T-cell (primary cell): ENCODE measurements around the gene SPATC1L. TPM values are rescaled to one million over a fixed set of nuclear protein-coding genes. Genes with fewer than 3 reads are reported as not detected.
"Not testable (repeated sequence)": the region's sequence is repeated elsewhere in the genome, so short reads cannot be mapped to it uniquely, and the experiment has no call there.

Experiments used
- ATAC-seq, 4 experiments: fragments of 200-7000 bp in 3 of 4; fragments of 150-1000 bp in 1 of 4; cut with Tn5 transposase; replicated peaks in 1 of 4; 1 replicate in 3 of 4; 2 replicates in 1 of 4; pipeline ENCODE4 v1.10.0; 2021; ENCODE audit warnings: moderate library complexity in 3 of 4, mild to moderate bottlenecking in 2 of 4, moderate number of reproducible peaks in 1 of 4
- CTCF ChIA-PET, 2 donors: fragments of 300-600 bp; sonication (Branson Sonifier 250); formaldehyde crosslinking; loops; one replicate each; lab custom pipeline; 2022; ENCODE audit warnings: antibody characterized with exemption in 2 of 2; lab: Charles Lee
- POLR2A ChIA-PET, 2 donors: fragments of 300-600 bp; sonication (Branson Sonifier 250); formaldehyde crosslinking; loops; one replicate each; lab custom pipeline; 2022; ENCODE audit warnings: antibody characterized with exemption in 2 of 2; lab: Charles Lee
- DNase-seq, 35 experiments: peaks; one replicate each; pipeline versions ENCODE4 v3.0.0 to v3.0.0-alpha.2; 2013 to 2023
- H3K27ac ChIP-seq: one replicate; pipeline ENCODE4 v1.5.1; 2013; ENCODE audit warnings: low read length
- H3K27me3 ChIP-seq, 2 experiments: replicated peaks in 1 of 2; 1 replicate in 1 of 2; 2 replicates in 1 of 2; pipeline versions ENCODE4 v1.6.1 to v1.7.0; 2013; ENCODE audit warnings: low read length in 1 of 2, mixed read lengths in 1 of 2; ENCODE audit not compliant: control insufficient read depth in 2 of 2, insufficient read depth in 2 of 2; ENCODE audit errors: extremely low read depth in 1 of 2
- H3K36me3 ChIP-seq, 2 donors: 1 replicate in 1 of 2; 2 replicates in 1 of 2; pipeline versions ENCODE4 v1.6.1 to v1.7.0; 2013; ENCODE audit warnings: low read length in 1 of 2; ENCODE audit not compliant: control insufficient read depth in 2 of 2, insufficient read depth in 1 of 2; ENCODE audit errors: extremely low read depth in 1 of 2
- H3K4me1 ChIP-seq, 2 experiments: 1 replicate in 1 of 2; 2 replicates in 1 of 2; pipeline versions ENCODE4 v1.6.1 to v1.7.0; 2013; ENCODE audit warnings: low read length in 2 of 2, mixed read lengths in 1 of 2; ENCODE audit not compliant: insufficient read depth in 2 of 2, control insufficient read depth in 1 of 2; ENCODE audit errors: extremely low read depth in 1 of 2
- H3K4me3 ChIP-seq, 2 donors: 1 replicate in 1 of 2; 2 replicates in 1 of 2; pipeline versions ENCODE4 v1.5.1 to v1.7.0; 2013; ENCODE audit warnings: mild to moderate bottlenecking in 2 of 2, low read length in 1 of 2, moderate library complexity in 1 of 2; ENCODE audit not compliant: control insufficient read depth in 1 of 2; ENCODE audit errors: extremely low read depth in 1 of 2
- H3K9me3 ChIP-seq: 2 replicates; pipeline ENCODE4 v1.7.0; 2013
- H3K27ac Mint-ChIP-seq, 2 donors: one replicate each; pipeline ENCODE4 v1.8.0; 2020 to 2021; ENCODE audit warnings: mild to moderate bottlenecking in 2 of 2, mixed read lengths in 2 of 2
- H3K27me3 Mint-ChIP-seq, 2 donors: one replicate each; pipeline ENCODE4 v1.8.0; 2021 to 2022; ENCODE audit warnings: mixed read lengths in 2 of 2
- H3K36me3 Mint-ChIP-seq: one replicate; pipeline ENCODE4 v1.8.0; 2021; ENCODE audit warnings: mixed read lengths
- H3K4me1 Mint-ChIP-seq, 3 donors: one replicate each; pipeline ENCODE4 v1.8.0; 2020 to 2022; ENCODE audit warnings: mixed read lengths in 3 of 3, mild to moderate bottlenecking in 1 of 3
- H3K4me3 Mint-ChIP-seq, 3 donors: one replicate each; pipeline ENCODE4 v1.8.0; 2020 to 2022; ENCODE audit warnings: mild to moderate bottlenecking in 3 of 3, mixed read lengths in 3 of 3, moderate library complexity in 3 of 3
- H3K9me3 Mint-ChIP-seq, 3 donors: one replicate each; pipeline ENCODE4 v1.8.0; 2020 to 2022; ENCODE audit warnings: mixed read lengths in 3 of 3
- WGBS: methylation state at CpG from one replicate; pipeline ENCODE4 v1.1.5; 2013; ENCODE audit warnings: missing lambda C conversion rate; ENCODE audit not compliant: insufficient coverage; 5-methylcytosine and 5-hydroxymethylcytosine counted together
- total RNA-seq, 35 experiments: library from RNA in 6 of 35; stranded (reverse) in 6 of 35; fragments of 120-200 nt in 1 of 35; gene quantifications; one replicate each; pipeline versions ENCODE4 v1.2.1 to v1.2.4 and lab custom pipeline; 2013 to 2026

The SPATC1L gene
- total RNA-seq, 5 donors from 2014 or later (not counting 1 experiment from before 2014, with no cell fraction given), result 1.4 to 22.8 (median 12.5) TPM

DNA sequence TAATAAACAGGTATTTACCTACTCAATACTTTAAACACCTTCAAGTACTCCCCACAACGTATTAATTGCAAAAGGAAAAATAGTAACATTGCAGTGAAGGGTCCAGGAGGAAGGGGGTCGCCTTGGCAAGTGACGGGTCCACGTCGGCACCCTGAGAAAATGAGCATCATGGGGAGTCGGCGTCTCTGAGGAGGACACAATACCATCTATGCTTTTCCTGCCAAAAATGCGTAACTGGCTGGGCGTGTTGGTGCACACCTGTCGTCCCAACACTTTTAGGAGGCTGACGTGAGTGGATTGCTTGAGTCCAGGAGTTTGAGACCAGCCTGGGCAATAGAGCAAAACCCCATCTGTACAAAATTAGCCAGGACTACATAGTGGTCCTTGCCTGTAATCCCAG, 36.2 kb downstream of the SPATC1L start:
- WGBS, result 88% methylated on average over 5 of the region's 11 CpGs
- H3K9me3 Mint-ChIP-seq, result no peaks in the 10 kb centered on the region
- Histone ChIP-seq H3K27me3 (peaks cover 0 to 19% of the 10 kb centered on the region in 2 experiments), H3K36me3 (no peaks in the 10 kb centered on the region), H3K9me3 (no peaks in the 10 kb centered on the region), H3K4me3 (no peak overlapping the region), H3K27ac (no peak overlapping the region), H3K4me1 (peaks cover 0 to 7% of the 10 kb centered on the region in 2 experiments)
- ChIA-PET POLR2A (no interaction called here), CTCF (no interaction called here)
- no peak overlapping the region for H3K4me3 Mint-ChIP-seq
- ATAC-seq (no peak), DNase-seq (no peak)
- H3K27ac Mint-ChIP-seq, result no peak overlapping the region
- H3K36me3 Mint-ChIP-seq, result no peaks in the 10 kb centered on the region
- H3K27me3 Mint-ChIP-seq, result no peaks in the 10 kb centered on the region
- H3K4me1 Mint-ChIP-seq, result peaks cover 7 to 10% (median 8%) of the 10 kb centered on the region in 3 donors

DNA sequence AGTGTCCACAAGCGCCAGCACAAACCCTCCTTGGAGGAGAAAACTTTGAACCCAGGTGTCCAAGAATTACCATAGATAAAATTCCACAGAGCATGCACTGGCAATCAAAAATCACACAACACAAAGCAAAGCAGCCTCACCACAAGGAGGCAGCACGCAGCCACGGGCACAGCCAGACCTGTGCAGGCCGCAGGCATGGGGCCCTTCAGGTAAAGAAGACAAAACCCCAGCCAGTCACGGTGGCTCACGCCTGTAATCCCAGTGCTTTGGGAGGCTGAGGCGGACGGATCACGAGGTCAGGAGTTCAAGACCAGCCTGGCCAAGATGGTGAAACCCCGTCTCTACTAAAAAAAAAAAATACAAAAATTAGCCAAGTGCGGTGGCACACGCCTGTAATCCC, 36.8 kb downstream of the SPATC1L start:
- H3K4me3 ChIP-seq, H3K27ac ChIP-seq, H3K9me3 ChIP-seq, H3K9me3 Mint-ChIP-seq, H3K27me3 Mint-ChIP-seq, H3K4me3 Mint-ChIP-seq, H3K4me1 ChIP-seq, H3K36me3 ChIP-seq, H3K27ac Mint-ChIP-seq, H3K36me3 Mint-ChIP-seq, POLR2A ChIA-PET: not testable (repeated sequence)
- ATAC-seq (peak in 1 of 4 experiments; percentile 25), DNase-seq (peak in 25 of 35 experiments; percentile 16 to 57 (median 29))
- 73% methylated on average over 8 of the region's 12 CpGs for WGBS
- peaks cover 0 to 15% of the 10 kb centered on the region in 2 experiments for H3K27me3 ChIP-seq
- H3K4me1 Mint-ChIP-seq, result peaks cover 7 to 12% (median 8%) of the 10 kb centered on the region in 3 donors
- CTCF ChIA-PET, result interaction anchor here in 1 of 2 donors (0.7 kb wide), 1 partner anchor 11 kb away, joined by 3 read pairs; no protein-coding TSS in a partner anchor

DNA sequence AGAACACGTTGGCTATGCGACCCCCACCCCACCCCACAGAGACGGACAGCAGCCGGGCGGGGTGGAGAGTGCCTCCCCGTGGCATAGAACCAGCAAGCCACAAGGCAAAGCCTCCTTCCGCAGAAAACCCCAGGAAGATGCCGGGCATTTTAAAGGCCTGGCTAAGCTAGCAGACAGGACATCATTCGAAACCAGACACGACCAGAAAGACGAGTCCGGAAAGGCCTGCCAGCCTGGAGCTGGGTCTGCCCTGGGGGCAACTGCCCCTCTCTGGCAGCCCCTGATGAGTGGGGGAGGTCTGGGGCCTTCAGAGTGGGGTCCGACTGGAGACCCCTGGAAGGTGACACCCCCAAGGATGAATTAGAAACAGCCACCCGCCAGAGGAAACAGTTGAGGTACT, 37.4 kb downstream of the SPATC1L start:
- no peaks in the 10 kb centered on the region for H3K9me3 ChIP-seq
- Mint-ChIP-seq H3K27ac (no peak overlapping the region), H3K27me3 (no peaks in the 10 kb centered on the region), H3K36me3 (no peaks in the 10 kb centered on the region), H3K4me3 (no peak overlapping the region), H3K4me1 (peaks cover 7 to 12% (median 8%) of the 10 kb centered on the region in 3 donors), H3K9me3 (no peaks in the 10 kb centered on the region)
- peaks cover 0 to 12% of the 10 kb centered on the region in 2 experiments for H3K27me3 ChIP-seq
- no peak overlapping the region for H3K4me3 ChIP-seq
- 84% methylated on average over 12 of the region's 14 CpGs for WGBS
- H3K36me3 ChIP-seq, result no peaks in the 10 kb centered on the region
- CTCF ChIA-PET, result no interaction called here
- H3K27ac ChIP-seq, result no peak overlapping the region
- H3K4me1 ChIP-seq, result peaks cover 0 to 4% of the 10 kb centered on the region in 2 experiments
- no peak for ATAC-seq
- POLR2A ChIA-PET, result no interaction called here
- DNase-seq, result no peak

DNA sequence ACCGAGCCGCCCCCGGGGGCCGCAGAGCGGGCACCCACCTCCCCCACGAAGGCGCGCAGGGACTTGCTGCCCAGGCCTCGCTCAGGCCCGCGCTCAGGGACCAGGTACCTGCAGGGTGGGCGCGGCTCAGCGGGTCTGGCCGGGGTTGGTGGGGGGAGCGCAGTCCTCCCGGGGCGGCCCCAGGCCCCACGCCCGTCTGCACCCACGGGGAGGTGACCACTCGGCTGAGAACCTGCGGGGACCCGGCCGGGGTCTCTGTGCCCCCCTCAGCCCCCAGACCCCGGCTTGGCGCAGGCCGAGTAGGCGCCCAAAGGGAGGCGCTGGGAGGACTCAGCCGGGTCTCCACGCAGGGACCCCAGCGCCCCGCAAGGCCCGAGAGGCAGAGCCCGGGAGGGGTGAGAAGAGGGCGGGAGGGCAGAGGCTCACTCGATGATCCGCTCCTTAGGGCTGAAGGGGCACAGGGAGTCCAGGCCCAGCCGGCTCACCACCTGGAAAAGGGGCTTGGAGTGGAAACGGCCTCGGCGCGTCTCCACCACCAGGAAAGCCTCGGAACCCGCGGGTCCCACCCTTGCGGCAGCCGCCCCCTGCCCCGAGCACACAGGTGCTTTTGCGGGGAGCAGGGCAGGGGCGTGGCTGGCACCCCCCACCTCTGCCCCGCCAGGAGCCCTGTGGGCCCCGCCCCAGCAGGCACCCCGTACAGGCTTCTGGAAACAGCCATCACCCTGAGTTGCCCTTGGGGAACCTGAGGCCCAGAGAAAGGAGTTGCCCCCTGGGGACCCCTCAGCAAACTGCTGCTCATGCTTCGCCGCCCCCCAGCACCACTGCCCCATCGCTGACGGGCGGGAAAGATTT, 38.2 kb downstream of the SPATC1L start:
- 94% methylated on average over 49 of the region's 60 CpGs for WGBS
- Histone ChIP-seq H3K4me3 (no peak overlapping the region), H3K27me3 (peaks cover 0 to 11% of the 10 kb centered on the region in 2 experiments), H3K9me3 (no peaks in the 10 kb centered on the region), H3K4me1 (peaks cover 0 to 4% of the 10 kb centered on the region in 2 experiments), H3K36me3 (no peaks in the 10 kb centered on the region), H3K27ac (no peak overlapping the region)
- no peaks in the 10 kb centered on the region for H3K9me3 Mint-ChIP-seq
- no peak overlapping the region for H3K4me3 Mint-ChIP-seq
- H3K4me1 Mint-ChIP-seq, result peaks cover 7 to 12% (median 8%) of the 10 kb centered on the region in 3 donors
- no peaks in the 10 kb centered on the region for H3K36me3 Mint-ChIP-seq
- no peaks in the 10 kb centered on the region for H3K27me3 Mint-ChIP-seq
- DNase-seq (no peak), ATAC-seq (no peak)
- ChIA-PET CTCF (no interaction called here), POLR2A (no interaction called here)
- no peak overlapping the region for H3K27ac Mint-ChIP-seq

DNA sequence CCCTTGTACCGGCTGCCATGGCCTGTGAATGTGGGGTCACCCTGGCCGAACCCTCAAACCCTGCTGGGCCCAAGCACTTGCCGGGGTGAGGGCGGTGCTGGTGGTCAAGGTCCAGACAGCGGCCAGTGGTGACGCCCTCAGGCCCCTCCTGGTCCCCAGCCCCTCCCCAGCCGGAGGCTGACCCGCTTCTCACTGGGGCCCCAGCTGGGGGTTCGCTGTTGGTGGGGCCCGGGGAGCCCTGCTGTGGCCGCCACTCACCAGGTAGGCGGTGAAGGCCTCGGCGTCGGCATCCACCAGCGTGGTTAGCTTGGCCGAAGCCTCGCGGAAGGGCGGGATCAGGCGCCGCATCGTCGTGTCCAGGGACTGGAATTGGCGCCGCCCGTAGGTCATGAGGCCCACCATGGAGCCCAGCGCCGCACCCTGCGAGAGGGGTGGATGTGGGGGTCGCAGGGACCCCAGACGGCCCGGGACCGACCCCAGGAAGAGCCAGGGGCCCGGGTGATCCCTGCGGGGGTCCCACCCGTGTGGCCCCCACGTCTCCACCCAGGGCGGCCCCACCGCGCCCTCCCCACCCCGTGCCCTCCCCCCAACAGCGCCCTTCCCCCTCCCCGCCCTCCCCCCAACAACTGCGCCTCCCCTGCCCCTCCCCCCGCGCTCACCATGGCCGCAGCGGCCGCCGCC, 39.0 kb downstream of the SPATC1L start:
- no peak overlapping the region for H3K4me3 Mint-ChIP-seq
- no peak overlapping the region for H3K27ac Mint-ChIP-seq
- peaks cover 0 to 2% of the 10 kb centered on the region in 2 donors for H3K27me3 Mint-ChIP-seq
- H3K4me1 Mint-ChIP-seq, result peaks cover 7 to 12% (median 8%) of the 10 kb centered on the region in 3 donors
- no peaks in the 10 kb centered on the region for H3K9me3 Mint-ChIP-seq
- ATAC-seq, result no peak
- Histone ChIP-seq H3K4me1 (peaks cover 0 to 4% of the 10 kb centered on the region in 2 experiments), H3K4me3 (no peak overlapping the region), H3K36me3 (no peaks in the 10 kb centered on the region), H3K9me3 (no peaks in the 10 kb centered on the region), H3K27me3 (peaks cover 0 to 5% of the 10 kb centered on the region in 2 experiments), H3K27ac (no peak overlapping the region)
- DNase-seq, result no peak
- WGBS, result 98% methylated on average over 24 of the region's 51 CpGs
- CTCF ChIA-PET, result no interaction called here
- no peaks in the 10 kb centered on the region for H3K36me3 Mint-ChIP-seq
- POLR2A ChIA-PET, result no interaction called here

DNA sequence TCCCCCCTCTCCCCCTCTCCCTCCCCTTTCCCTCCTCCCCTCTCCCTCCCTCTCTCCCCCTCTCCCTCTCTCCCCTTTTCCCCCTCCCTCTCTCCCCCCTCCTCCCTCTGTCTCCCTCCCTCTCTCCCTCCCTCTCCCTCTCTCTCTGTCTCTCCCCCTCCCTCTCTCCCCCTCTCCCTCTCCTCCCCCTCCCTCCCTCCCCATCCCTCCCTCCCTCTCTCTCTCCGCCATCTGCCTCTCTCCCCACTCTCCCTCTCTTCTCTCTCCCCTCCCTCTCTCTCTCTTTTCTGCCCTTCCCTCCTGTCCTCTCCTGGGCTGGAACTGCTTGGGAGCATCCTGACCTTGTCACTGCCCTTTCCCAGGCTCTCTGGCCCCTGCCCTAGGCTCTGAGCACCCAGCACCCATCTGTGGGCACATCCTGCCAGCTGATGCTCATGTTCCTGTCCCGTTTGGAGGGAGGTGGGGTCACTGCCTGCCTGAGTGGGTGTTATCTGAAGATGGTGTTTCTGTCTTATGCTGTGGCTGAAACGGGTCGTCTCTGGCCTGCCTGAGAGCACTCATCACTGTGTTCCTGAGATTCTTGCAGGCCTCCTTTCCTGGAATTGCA, 39.7 kb downstream of the SPATC1L start:
- Mint-ChIP-seq H3K4me1 (peaks cover 7 to 12% (median 8%) of the 10 kb centered on the region in 3 donors), H3K27me3 (peaks cover 0 to 4% of the 10 kb centered on the region in 2 donors), H3K36me3 (no peaks in the 10 kb centered on the region), H3K9me3 (no peaks in the 10 kb centered on the region), H3K4me3 (peak overlapping the region in 1 of 3 donors; percentile 78), H3K27ac (peak overlapping the region; percentile 43 to 44)
- ChIA-PET POLR2A (interaction anchor here in 1 of 2 donors (0.6 kb wide), 1 partner anchor 218 kb away, joined by 3 read pairs; no protein-coding TSS in a partner anchor), CTCF (no interaction called here)
- no peak overlapping the region for H3K27ac ChIP-seq
- WGBS, result 38% methylated on average over 3 of the region's 4 CpGs
- DNase-seq (no peak), ATAC-seq (no peak)
- no peak overlapping the region for H3K4me3 ChIP-seq
- no peaks in the 10 kb centered on the region for H3K36me3 ChIP-seq
- no peaks in the 10 kb centered on the region for H3K9me3 ChIP-seq
- peaks cover 0 to 10% of the 10 kb centered on the region in 2 experiments for H3K27me3 ChIP-seq
- H3K4me1 ChIP-seq, result peaks cover 0 to 4% of the 10 kb centered on the region in 2 experiments
